ENCODE data around the gene CRB3.

- TF ChIP-seq CTCF (IDR thresholded peaks at IDR 0.05), result no peak
- TF ChIP-seq POLR2A (IDR thresholded peaks at IDR 0.05), result no peak
Observed at GRCh38 chr19:6421075-6422014, 42.7 kb upstream of the CRB3 start.

Data from lower leg skin (tissue), 3 donors.